Measurements from ENCODE around the gene PCA3.
"Not testable (repeated sequence)": the region's sequence is repeated elsewhere in the genome, so short reads cannot be mapped to it uniquely, and the experiment has no call there.

The PCA3 gene

DNA sequence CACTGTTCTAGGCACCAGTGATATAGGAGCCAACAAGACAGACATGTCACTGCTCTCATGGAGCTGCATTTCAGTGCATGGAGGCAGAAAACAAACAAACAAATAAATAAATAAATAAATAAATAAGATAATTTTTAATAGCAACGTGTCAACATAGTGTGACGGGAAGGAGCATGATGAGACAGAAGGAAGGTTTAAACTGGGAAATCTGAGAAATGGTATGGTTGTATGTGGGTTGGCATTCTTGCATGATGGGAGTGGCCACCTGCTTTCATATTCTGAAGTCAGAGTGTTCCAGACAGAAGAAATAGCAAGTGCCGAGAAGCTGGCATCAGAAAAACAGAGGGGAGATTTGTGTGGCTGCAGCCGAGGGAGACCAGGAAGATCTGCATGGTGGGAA lies at the start of gene PCA3:
Gene PCA3, plus strand, starts transcription at position 301 of the 400 bp plus-strand sequence.
- FAIRE-seq: no peak

DNA sequence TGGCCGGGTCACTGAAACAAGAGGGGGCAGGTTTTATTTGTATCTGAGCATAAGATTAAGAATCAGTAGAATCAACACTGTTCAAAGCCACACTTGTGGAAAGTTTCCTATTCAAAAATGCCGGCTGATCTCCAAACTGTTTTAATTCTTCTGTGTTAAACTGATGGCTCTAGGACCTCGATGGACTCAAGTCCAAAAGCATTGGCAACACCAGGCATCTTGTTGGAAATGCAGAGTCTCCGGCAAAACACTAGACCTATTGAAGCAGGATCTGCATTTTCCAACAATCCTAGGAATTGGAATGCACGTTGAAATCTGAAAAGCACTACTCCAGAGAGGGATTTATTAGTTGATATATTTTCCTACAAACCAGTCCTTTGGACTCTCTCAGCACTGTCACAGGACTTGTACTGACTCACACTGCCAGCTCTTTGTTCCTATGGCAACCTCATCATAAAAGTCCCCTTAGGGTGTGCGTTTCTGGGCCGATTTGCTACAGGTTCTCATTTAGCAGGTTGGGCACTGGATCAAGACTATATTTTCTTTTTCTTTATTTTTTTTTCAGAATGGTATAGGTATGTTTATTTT lies 48.1 kb upstream of the PCA3 start:
- no peak for FAIRE-seq

DNA sequence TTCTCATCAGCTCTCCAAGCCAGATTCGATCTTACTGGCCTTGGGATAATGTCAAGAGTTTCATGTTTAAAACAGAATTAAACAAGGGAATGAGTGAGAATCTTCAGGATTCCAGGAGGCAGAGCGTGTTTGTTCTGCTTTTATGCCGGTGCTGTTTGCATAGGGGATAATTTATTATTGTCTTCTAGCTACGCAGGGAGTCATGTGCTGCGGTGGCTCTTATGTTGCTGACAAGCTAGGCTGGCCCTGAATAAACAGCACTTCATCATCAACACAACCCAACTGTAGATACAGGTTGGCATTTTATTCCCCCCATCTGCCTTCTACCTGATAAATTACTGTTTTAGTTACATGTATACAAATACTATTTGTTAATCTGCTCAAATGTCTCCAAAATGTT lies 47.1 kb upstream of the PCA3 start:
- no peak for FAIRE-seq

- FAIRE-seq: no peak
These were observed 46.6 kb upstream of the PCA3 start for GRCh38 chr9:76717613-76718012.

DNA sequence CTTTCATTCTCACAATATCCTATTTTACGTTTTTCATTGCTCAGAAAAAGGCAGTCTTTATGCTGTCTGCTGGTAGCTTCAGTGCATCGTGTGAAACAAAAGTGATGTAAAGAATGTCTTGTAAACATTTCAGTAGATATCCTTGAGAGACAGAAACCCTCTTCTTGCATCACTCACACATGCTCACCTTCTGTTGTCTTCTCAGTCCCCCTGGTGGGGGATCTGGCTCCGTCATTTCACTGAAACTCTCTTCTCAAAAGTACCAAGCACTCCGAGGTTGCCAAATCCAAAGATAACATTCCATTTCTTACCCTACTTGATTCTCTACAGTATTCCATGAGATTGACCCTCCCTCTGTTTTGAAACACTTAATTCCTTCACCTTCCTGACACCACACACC lies 46.1 kb upstream of the PCA3 start:
- FAIRE-seq: no peak

GRCh38 chr9:76720245-76720644 lies 44.0 kb upstream of the PCA3 start:
- no peak for FAIRE-seq

GRCh38 chr9:76725011-76725546 lies 39.2 kb upstream of the PCA3 start:
- FAIRE-seq: no peak

- FAIRE-seq: no peak
These were observed 38.4 kb upstream of the PCA3 start for GRCh38 chr9:76725885-76726284.

DNA sequence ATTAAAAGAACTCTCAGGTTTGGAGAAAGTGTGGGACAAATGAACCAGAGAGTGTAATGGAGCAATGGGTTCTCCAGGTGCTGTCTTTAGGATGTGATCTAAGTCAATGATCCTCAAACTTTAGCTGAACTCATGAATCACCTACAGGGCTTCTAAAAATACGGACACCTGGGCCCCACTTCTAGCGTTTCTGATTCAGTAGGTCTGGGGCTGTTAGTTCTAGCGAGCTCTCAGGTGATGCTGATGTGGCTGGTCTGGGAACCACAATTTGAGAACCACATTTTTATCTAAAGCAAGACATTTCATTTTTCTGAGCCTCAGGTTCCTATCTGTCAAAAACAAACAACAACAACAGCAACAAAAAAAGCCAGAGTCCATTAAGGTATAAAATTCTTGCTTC lies 35.1 kb upstream of the PCA3 start:
- no peak for FAIRE-seq

DNA sequence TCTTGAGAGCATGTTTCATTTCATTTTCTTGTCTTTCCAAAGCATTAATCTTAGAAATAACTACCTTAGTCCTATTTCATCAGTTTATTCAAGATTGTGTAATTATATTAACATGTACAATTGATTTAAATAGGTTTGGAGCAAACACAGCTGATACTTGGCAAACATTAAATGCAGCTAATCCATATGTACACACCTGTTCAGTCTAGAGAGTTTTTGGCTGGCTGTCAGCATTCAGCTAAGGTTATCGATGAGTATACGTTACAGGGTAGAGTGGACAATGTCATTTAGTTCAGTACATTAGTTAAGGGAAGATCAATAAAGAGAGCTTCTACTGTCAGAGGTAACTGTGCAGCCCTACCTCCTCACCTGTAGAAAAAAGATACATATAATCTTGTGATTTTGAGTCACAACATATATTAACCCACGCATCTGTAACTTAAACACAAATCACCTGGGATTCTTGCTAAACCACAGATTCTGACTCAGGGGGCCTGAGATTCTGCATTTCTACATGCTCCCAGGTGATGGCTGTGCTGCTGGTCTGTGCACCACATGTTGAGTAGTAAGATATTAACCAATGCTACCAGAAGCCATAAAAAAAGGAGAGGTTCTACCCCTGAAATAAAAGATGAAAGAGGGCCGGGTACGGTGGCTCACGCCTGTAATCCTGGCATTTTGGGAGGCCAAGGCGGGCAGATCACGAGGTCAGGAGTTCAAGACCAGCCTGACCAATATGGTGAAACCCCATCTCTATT lies 34.1 kb upstream of the PCA3 start:
- no peak for FAIRE-seq

DNA sequence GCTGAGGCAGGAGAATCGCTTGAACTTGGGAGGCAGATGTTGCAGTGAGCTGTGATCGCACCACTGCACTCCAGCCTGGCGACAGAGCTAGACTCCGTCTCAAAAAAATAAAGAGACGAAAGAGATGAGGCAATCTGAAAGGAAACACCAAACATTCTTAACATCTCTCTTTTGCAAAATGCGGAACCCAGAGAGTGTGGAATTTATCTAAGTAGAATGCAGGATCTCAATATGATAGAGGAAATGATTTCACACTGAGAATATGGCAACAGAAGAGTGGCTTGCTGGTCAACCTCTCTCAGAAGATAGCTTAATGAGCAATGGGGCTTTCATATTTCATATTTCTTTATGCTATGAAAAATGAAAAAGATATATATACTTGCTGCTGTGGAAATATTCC lies 33.4 kb upstream of the PCA3 start:
- FAIRE-seq: no peak

DNA sequence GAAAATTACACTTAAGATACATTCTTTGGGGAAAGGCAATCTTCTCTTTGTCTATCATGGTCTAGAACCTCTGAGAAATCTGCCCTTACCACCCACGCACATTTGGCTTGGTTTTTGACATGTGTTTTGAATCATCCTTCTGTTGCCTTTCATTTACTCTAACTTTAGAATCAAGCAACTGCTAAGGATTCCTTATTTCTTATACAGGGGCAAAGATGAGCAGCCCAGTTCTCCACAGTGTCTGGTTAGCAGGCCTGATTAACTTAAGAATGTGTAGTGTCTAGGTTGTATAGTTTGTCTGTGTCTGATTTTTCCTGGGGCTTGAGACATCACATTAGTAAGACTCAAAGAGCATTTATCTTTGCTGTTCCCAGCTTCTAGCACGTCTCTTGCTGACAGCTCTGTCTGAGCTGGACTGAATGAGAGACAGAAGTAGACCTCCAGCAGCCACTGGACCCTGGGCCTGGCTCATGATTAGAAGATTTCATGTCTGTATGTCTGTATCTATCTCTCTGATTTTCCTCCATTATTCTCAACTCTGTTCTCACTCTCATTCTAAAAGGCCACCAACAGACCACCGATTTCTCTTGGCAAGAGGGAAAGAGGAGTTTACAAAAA lies 31.8 kb upstream of the PCA3 start:
- FAIRE-seq: no peak

DNA sequence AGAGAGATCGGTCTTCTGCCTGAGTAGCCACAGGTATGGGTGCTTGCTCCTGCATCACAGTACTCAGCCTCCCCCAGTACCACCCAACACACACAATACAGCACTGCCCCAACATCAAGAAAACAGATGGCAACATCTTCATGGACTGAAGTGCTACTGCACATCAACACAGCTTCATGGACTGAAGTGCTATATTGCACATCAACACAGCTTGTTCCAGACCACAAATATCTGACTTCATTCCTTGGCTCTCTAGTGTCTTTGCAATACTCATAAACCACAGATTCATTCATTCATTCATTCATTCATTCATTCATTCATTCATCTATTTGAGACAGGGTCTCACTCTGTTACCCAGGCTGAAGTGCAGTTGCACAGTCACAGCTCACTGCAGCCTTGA lies 31.1 kb upstream of the PCA3 start:
- FAIRE-seq: no peak

GRCh38 chr9:76734716-76735115 lies 29.5 kb upstream of the PCA3 start:
- no peak for FAIRE-seq

GRCh38 chr9:76737154-76737902 lies 26.9 kb upstream of the PCA3 start:
- no peak for FAIRE-seq

GRCh38 chr9:76738402-76738801 lies 25.8 kb upstream of the PCA3 start:
- no peak for FAIRE-seq

GRCh38 chr9:76741524-76741923 lies 22.7 kb upstream of the PCA3 start:
- no peak for FAIRE-seq

GRCh38 chr9:76742890-76743289 lies 21.3 kb upstream of the PCA3 start:
- not testable (repeated sequence) for FAIRE-seq

GRCh38 chr9:76743931-76744330 lies 20.3 kb upstream of the PCA3 start:
- FAIRE-seq: no peak

DNA sequence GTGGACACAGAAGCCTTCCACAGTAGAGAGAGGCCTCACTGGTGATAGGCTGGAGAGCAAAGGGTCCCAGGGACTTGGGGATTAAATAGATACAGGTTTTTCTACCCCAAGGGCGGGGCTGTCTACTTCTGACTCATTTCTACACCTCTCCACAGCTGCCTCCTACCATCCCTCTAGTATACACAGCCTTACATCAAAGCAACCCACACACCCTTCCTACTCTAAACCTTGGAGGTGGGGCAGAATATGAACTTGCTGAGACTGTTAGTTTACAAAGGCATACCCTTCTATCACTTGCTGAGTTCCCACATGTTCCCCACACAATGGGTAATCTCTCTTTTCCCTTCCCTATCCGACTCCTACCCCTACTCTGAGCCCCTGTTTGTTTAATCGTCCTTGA lies 19.9 kb upstream of the PCA3 start:
- no peak for FAIRE-seq

GRCh38 chr9:76751001-76751400 lies 13.2 kb upstream of the PCA3 start:
- no peak for FAIRE-seq

GRCh38 chr9:76756268-76756640 lies 8.0 kb upstream of the PCA3 start:
- no peak for FAIRE-seq

GRCh38 chr9:76756941-76757673 lies 7.1 kb upstream of the PCA3 start:
- no peak for FAIRE-seq
